Mesenchymal stem cell (in vitro differentiated cells and primary cell): Measurements from ENCODE around the gene SYAP1.
"Not testable (repeated sequence)": the region's sequence is repeated elsewhere in the genome, so short reads cannot be mapped to it uniquely, and the experiment has no call there.

Source experiments
- DNase-seq: peaks from one replicate; pipeline ENCODE4 v3.0.0-alpha.2; 2013
- H2AFZ ChIP-seq: one replicate; pipeline ENCODE4 v1.6.1; 2013; ENCODE audit warnings: low read depth, mild to moderate bottlenecking, control low read depth, inconsistent platforms, low read length, moderate library complexity
- H2AK5ac ChIP-seq: 2 replicates; pipeline ENCODE4 v1.6.1; 2013; ENCODE audit warnings: low read length, moderate library complexity, mild to moderate bottlenecking, inconsistent platforms; ENCODE audit not compliant: severe bottlenecking
- H2BK120ac ChIP-seq: one replicate; pipeline ENCODE4 v1.6.1; 2013; ENCODE audit warnings: low read depth, mild to moderate bottlenecking, inconsistent platforms, low read length, moderate library complexity
- H2BK12ac ChIP-seq, 2 experiments: one replicate each; pipeline ENCODE4 v1.6.1; 2013; ENCODE audit warnings: inconsistent platforms in 2 of 2, low read length in 2 of 2, mild to moderate bottlenecking in 2 of 2, moderate library complexity in 2 of 2, control low read depth in 1 of 2
- H2BK15ac ChIP-seq: one replicate; pipeline ENCODE4 v1.6.1; 2013; ENCODE audit warnings: mild to moderate bottlenecking, low read depth, inconsistent platforms; ENCODE audit not compliant: poor library complexity, severe bottlenecking
- H2BK5ac ChIP-seq: 2 replicates; pipeline ENCODE4 v1.6.1; 2013; ENCODE audit warnings: low read depth, mild to moderate bottlenecking, low read length, control low read depth, inconsistent platforms; ENCODE audit not compliant: poor library complexity, severe bottlenecking
- H3K14ac ChIP-seq, 2 experiments: one replicate each; pipeline ENCODE4 v1.6.1; 2013; ENCODE audit warnings: inconsistent platforms in 2 of 2, low read length in 2 of 2, control low read depth in 1 of 2, mild to moderate bottlenecking in 1 of 2, moderate library complexity in 1 of 2
- H3K18ac ChIP-seq, 2 experiments: one replicate each; pipeline ENCODE4 v1.6.1; 2013; ENCODE audit warnings: inconsistent platforms in 2 of 2, low read length in 2 of 2, control low read depth in 1 of 2, low read depth in 1 of 2, mild to moderate bottlenecking in 1 of 2
- H3K23ac ChIP-seq, 2 experiments: one replicate each; pipeline ENCODE4 v1.6.1; 2013; ENCODE audit warnings: inconsistent platforms in 2 of 2, low read length in 2 of 2, mild to moderate bottlenecking in 2 of 2, moderate library complexity in 2 of 2, control low read depth in 1 of 2
- H3K27ac ChIP-seq: 2 replicates; pipeline ENCODE4 v1.5.1; 2013; ENCODE audit warnings: mild to moderate bottlenecking, moderate library complexity, low read length, control low read depth, inconsistent platforms; ENCODE audit not compliant: poor library complexity, severe bottlenecking
- H3K27me3 ChIP-seq, 2 experiments: 2 replicates each; pipeline versions ENCODE4 v1.6.1 to v1.7.0; 2013; ENCODE audit warnings: low read length in 2 of 2, mild to moderate bottlenecking in 2 of 2, moderate library complexity in 2 of 2, control low read depth in 1 of 2, inconsistent platforms in 1 of 2; ENCODE audit not compliant: control insufficient read depth in 1 of 2, insufficient read depth in 1 of 2
- H3K36me3 ChIP-seq, 2 experiments: 2 replicates each; pipeline versions ENCODE4 v1.6.1 to v1.7.0; 2013; ENCODE audit warnings: low read length in 2 of 2, control low read depth in 1 of 2, inconsistent platforms in 1 of 2, low read depth in 1 of 2, mild to moderate bottlenecking in 1 of 2; ENCODE audit not compliant: insufficient read depth in 2 of 2, control insufficient read depth in 1 of 2
- H3K4ac ChIP-seq, 2 experiments: one replicate each; pipeline ENCODE4 v1.6.1; 2013; ENCODE audit warnings: inconsistent platforms in 2 of 2, low read length in 2 of 2, mild to moderate bottlenecking in 2 of 2, moderate library complexity in 2 of 2, control low read depth in 1 of 2, low read depth in 1 of 2
- H3K4me1 ChIP-seq: 2 replicates; pipeline ENCODE4 v1.6.1; 2013; ENCODE audit warnings: low read depth, low read length, control low read depth; ENCODE audit not compliant: control insufficient read depth, insufficient read depth
- H3K4me2 ChIP-seq: 2 replicates; pipeline ENCODE4 v1.6.1; 2013; ENCODE audit warnings: low read length, mild to moderate bottlenecking, inconsistent platforms; ENCODE audit not compliant: poor library complexity, severe bottlenecking
- H3K4me3 ChIP-seq, 2 experiments: 2 replicates each; pipeline versions ENCODE4 v1.5.1 to v1.7.0; 2013; ENCODE audit warnings: low read length in 2 of 2, mild to moderate bottlenecking in 2 of 2, control low read depth in 1 of 2, low read depth in 1 of 2; ENCODE audit not compliant: insufficient read depth in 1 of 2
- H3K79me1 ChIP-seq: replicated peaks from 2 replicates; pipeline ENCODE4 v1.6.1; 2013; ENCODE audit warnings: mild to moderate bottlenecking, control low read depth, low read length, inconsistent platforms; ENCODE audit not compliant: poor library complexity, severe bottlenecking
- H3K9ac ChIP-seq: 2 replicates; pipeline ENCODE4 v1.7.0; 2013; ENCODE audit warnings: mild to moderate bottlenecking, low read length, moderate library complexity
- H3K9me3 ChIP-seq: 2 replicates; pipeline ENCODE4 v1.7.0; 2013; ENCODE audit warnings: mild to moderate bottlenecking, low read length; ENCODE audit not compliant: control insufficient read depth
- H4K8ac ChIP-seq: one replicate; pipeline ENCODE4 v1.6.1; 2013; ENCODE audit warnings: inconsistent platforms, mild to moderate bottlenecking, low read length, moderate library complexity
- H4K91ac ChIP-seq: one replicate; pipeline ENCODE4 v1.6.1; 2013; ENCODE audit warnings: mild to moderate bottlenecking, low read length, inconsistent platforms
- WGBS: methylation state at CpG from one replicate; pipeline ENCODE4 v1.1.7; 2013; ENCODE audit warnings: mixed read lengths; 5-methylcytosine and 5-hydroxymethylcytosine counted together

SYAP1 gene

GRCh38 chrX:16722481-16722880 is 3.1 kb downstream of the SYAP1 start:
- H3K27ac ChIP-seq: no peak overlapping the region
- no peak overlapping the region for H2BK15ac ChIP-seq
- H3K18ac ChIP-seq: no peak overlapping the region
- H3K27me3 ChIP-seq: no peaks in the 10 kb centered on the region
- H3K9me3 ChIP-seq: no peaks in the 10 kb centered on the region
- peaks cover 0 to 8% of the 10 kb centered on the region in 2 experiments for H3K36me3 ChIP-seq
- WGBS: 100% methylated on average over 2 of the region's 4 CpGs
- H2BK12ac ChIP-seq: no peak overlapping the region
- H3K4ac ChIP-seq: no peak overlapping the region
- H3K9ac ChIP-seq: peak overlapping the region; percentile 15
- no peak overlapping the region for H2BK5ac ChIP-seq
- no peak overlapping the region for H2BK120ac ChIP-seq
- peak; percentile 38 for DNase-seq
- no peak overlapping the region for H3K4me3 ChIP-seq
- peaks cover 4% of the 10 kb centered on the region for H3K4me1 ChIP-seq
- no peak overlapping the region for H2AK5ac ChIP-seq
- no peak overlapping the region for H3K14ac ChIP-seq
- H3K4me2 ChIP-seq: no peak overlapping the region
- H3K23ac ChIP-seq: no peak overlapping the region
- no peaks in the 10 kb centered on the region for H3K79me1 ChIP-seq
- H4K91ac ChIP-seq: no peak overlapping the region
- no peak overlapping the region for H4K8ac ChIP-seq
- H2AFZ ChIP-seq: no peak overlapping the region

DNA sequence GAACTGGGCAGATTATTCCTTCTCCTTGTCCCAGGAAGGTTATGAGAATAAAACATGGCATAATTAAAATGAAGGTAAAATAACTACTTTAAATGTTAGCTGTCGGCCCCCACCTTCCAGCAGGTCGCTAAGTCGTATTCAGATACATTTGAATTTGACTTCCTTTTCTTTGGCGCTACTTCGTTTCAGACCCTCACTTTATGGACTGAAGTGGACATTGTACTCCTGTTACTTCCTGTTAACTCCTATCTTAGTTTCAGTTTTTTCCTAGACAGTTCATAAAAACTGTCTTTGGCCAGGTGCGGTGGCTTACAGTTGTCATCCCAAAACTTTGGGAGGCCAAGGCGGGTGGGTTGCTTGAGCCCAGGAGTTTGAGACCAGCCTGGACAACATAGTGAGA is 5.7 kb downstream of the SYAP1 start:
- no peak overlapping the region for H2BK120ac ChIP-seq
- H3K27ac ChIP-seq: no peak overlapping the region
- H4K91ac ChIP-seq: no peak overlapping the region
- H3K4ac ChIP-seq: no peak overlapping the region
- no peak overlapping the region for H2BK5ac ChIP-seq
- no peak overlapping the region for H2AK5ac ChIP-seq
- H3K27me3 ChIP-seq: no peaks in the 10 kb centered on the region
- no peak overlapping the region for H3K14ac ChIP-seq
- no peak overlapping the region for H4K8ac ChIP-seq
- H3K9me3 ChIP-seq: no peaks in the 10 kb centered on the region
- peaks cover 0 to 8% of the 10 kb centered on the region in 2 experiments for H3K36me3 ChIP-seq
- no peak overlapping the region for H2BK12ac ChIP-seq
- H3K23ac ChIP-seq: no peak overlapping the region
- H3K18ac ChIP-seq: no peak overlapping the region
- peaks cover 4% of the 10 kb centered on the region for H3K4me1 ChIP-seq
- H3K4me2 ChIP-seq: no peak overlapping the region
- no peak overlapping the region for H3K9ac ChIP-seq
- no peak overlapping the region for H2BK15ac ChIP-seq
- H2AFZ ChIP-seq: no peak overlapping the region
- DNase-seq: no peak
- no peaks in the 10 kb centered on the region for H3K79me1 ChIP-seq
- no peak overlapping the region for H3K4me3 ChIP-seq
- 96% methylated on average over 7 of the region's 7 CpGs for WGBS

- H3K23ac ChIP-seq, H3K79me1 ChIP-seq, H3K4me3 ChIP-seq, H2AFZ ChIP-seq, H2BK5ac ChIP-seq, H2BK120ac ChIP-seq, H3K4me1 ChIP-seq, H3K18ac ChIP-seq, H3K27me3 ChIP-seq, H3K9me3 ChIP-seq, H2BK12ac ChIP-seq, H2AK5ac ChIP-seq, H4K91ac ChIP-seq, H3K27ac ChIP-seq, H3K14ac ChIP-seq, H3K9ac ChIP-seq, H4K8ac ChIP-seq, H2BK15ac ChIP-seq, H3K36me3 ChIP-seq, H3K4ac ChIP-seq, DNase-seq, H3K4me2 ChIP-seq: not testable (repeated sequence)
- WGBS: 100% methylated on average over 3 of the region's 5 CpGs
Measured at GRCh38 chrX:16726347-16726988, 7.1 kb downstream of the SYAP1 start.

DNA sequence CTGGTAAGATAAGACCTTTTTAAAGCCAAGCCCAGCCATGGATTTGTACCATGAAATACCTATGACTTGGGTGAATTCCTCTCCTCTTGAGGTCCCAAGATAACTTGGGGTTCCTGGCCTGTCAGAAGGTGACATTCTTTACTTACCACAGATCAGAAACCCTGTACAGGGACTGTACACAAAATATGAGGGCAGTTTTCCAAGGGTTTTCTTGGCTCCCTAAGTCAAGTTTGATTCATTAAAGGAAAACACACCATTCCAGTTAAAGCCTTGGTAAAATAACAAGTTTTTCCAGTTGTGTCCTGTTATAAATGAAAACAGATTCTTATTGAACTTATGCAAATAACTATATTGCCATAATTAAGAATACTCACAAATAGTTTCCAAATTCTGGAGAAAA is 8.2 kb downstream of the SYAP1 start:
- Histone ChIP-seq H3K9ac (no peak overlapping the region), H3K23ac (no peak overlapping the region), H3K9me3 (no peaks in the 10 kb centered on the region)

More for the DNA sequence above, 8.2 kb downstream of the SYAP1 start:
- no peak overlapping the region for H3K27ac ChIP-seq
- no peaks in the 10 kb centered on the region for H3K27me3 ChIP-seq
- H4K8ac ChIP-seq: no peak overlapping the region
- H2BK15ac ChIP-seq: no peak overlapping the region
- H2AFZ ChIP-seq: no peak overlapping the region
- H3K4me3 ChIP-seq: no peak overlapping the region
- no peak overlapping the region for H3K14ac ChIP-seq
- H3K36me3 ChIP-seq: peaks cover 0 to 10% of the 10 kb centered on the region in 2 experiments
- no peak for DNase-seq
- H3K4me2 ChIP-seq: no peak overlapping the region
- no peak overlapping the region for H2BK12ac ChIP-seq
- no peak overlapping the region for H3K18ac ChIP-seq
- no peak overlapping the region for H2AK5ac ChIP-seq
- no peaks in the 10 kb centered on the region for H3K4me1 ChIP-seq
- no peaks in the 10 kb centered on the region for H3K79me1 ChIP-seq
- H3K4ac ChIP-seq: no peak overlapping the region
- no peak overlapping the region for H2BK5ac ChIP-seq
- no peak overlapping the region for H2BK120ac ChIP-seq
- H4K91ac ChIP-seq: no peak overlapping the region
